GM12878 (cell line): ENCODE data around the gene THBS1. TPM values are rescaled to one million over a fixed set of nuclear protein-coding genes. Genes with fewer than 3 reads are reported as not detected.

Source experiments
- ATAC-seq: fragments of 200-7000 bp; cut with Tn5 transposase; 3 replicates; pipeline ENCODE4 v1.9.1; 2020; ENCODE audit warnings: mild to moderate bottlenecking, moderate library complexity
- BruUV-seq: library from RNA; stranded (reverse); fragments of 400-500 nt; replicated peaks from 2 replicates; lab custom pipeline; 2021; lab: Mats Ljungman, UMichigan
- CTCF ChIA-PET: fragments of 300-600 bp; sonication (Branson Sonifier 250); formaldehyde crosslinking; extraction: SDS; loops from one replicate; lab custom pipeline; 2021; ENCODE audit warnings: inconsistent platforms; lab: Yijun Ruan, JAX
- POLR2A ChIA-PET: fragments of 350-600 bp; formaldehyde crosslinking; extraction: SDS; loops from one replicate; lab custom pipeline; 2021; ENCODE audit warnings: inconsistent platforms; lab: Charles Lee
- RAD21 ChIA-PET: fragments of 300-600 bp; sonication (Branson Sonifier 250); formaldehyde crosslinking; loops from one replicate; lab custom pipeline; 2023; ENCODE audit warnings: antibody characterized with exemption; ENCODE audit not compliant: unreplicated experiment; lab: Charles Lee
- SMC1A ChIA-PET: fragments of 300-600 bp; sonication (Branson Sonifier 250); formaldehyde crosslinking; loops from one replicate; lab custom pipeline; 2023; ENCODE audit not compliant: unreplicated experiment, uncharacterized antibody; lab: Charles Lee
- DNase-seq: peaks from one replicate; pipeline ENCODE4 v3.0.0-alpha.2; 2011; ENCODE audit warnings: low read depth, low spot score
- FAIRE-seq: peaks from 3 replicates; lab custom pipeline; 2011; peaks lifted over from hg19 to GRCh38; lab: Jason Lieb, UNC
- H2AFZ ChIP-seq: 2 replicates; pipeline ENCODE4 v1.6.0; 2011; ENCODE audit warnings: low read depth, low read length, control low read depth; ENCODE audit not compliant: control insufficient read depth
- H3K27ac ChIP-seq: 2 replicates; pipeline ENCODE4 v1.5.1; 2011; ENCODE audit warnings: control low read depth; ENCODE audit not compliant: control insufficient read depth, insufficient read depth
- H3K27me3 ChIP-seq, 2 experiments: replicated peaks in 1 of 2; 2 replicates each; pipeline versions ENCODE4 v1.6.0 to v1.6.1; 2011; ENCODE audit warnings: low read length in 1 of 2; ENCODE audit not compliant: control insufficient read depth in 2 of 2, insufficient read depth in 2 of 2
- H3K36me3 ChIP-seq, 2 experiments: 2 replicates each; pipeline ENCODE4 v1.5.1; 2011; ENCODE audit warnings: low read length in 1 of 2; ENCODE audit not compliant: control insufficient read depth in 2 of 2, insufficient read depth in 2 of 2
- H3K4me1 ChIP-seq: 2 replicates; pipeline ENCODE4 v1.6.1; 2011; ENCODE audit warnings: mild to moderate bottlenecking, low read length, moderate library complexity, mixed read lengths; ENCODE audit not compliant: control insufficient read depth, insufficient read depth
- H3K4me2 ChIP-seq: 2 replicates; pipeline ENCODE4 v1.6.0; 2011; ENCODE audit warnings: control low read depth; ENCODE audit not compliant: control insufficient read depth, insufficient read depth
- H3K4me3 ChIP-seq: fragments of 200-600 bp; sonication (generic); 2 replicates; pipeline ENCODE4 v1.5.1; 2016
- H3K79me2 ChIP-seq: 2 replicates; pipeline ENCODE4 v1.6.0; 2011; ENCODE audit warnings: low read length; ENCODE audit not compliant: control insufficient read depth, insufficient read depth
- H3K9ac ChIP-seq: 2 replicates; pipeline ENCODE4 v1.8.0; 2011; ENCODE audit warnings: low read length, control low read depth, mixed read lengths; ENCODE audit not compliant: control insufficient read depth, insufficient read depth
- H3K9me3 ChIP-seq: replicated peaks from 3 replicates; pipeline ENCODE4 v1.5.1; 2011; ENCODE audit warnings: mild to moderate bottlenecking, low read length; ENCODE audit not compliant: control insufficient read depth, insufficient read depth
- H4K20me1 ChIP-seq: 2 replicates; pipeline ENCODE4 v1.6.0; 2011; ENCODE audit not compliant: control insufficient read depth, insufficient read depth
- CBFB ChIP-seq: IDR thresholded peaks from 2 replicates; pipeline ENCODE4 v1.6.1; 2016; ENCODE audit warnings: antibody characterized with exemption, low read depth
- CBX3 ChIP-seq: fragments of 200-600 bp; sonication (generic); IDR thresholded peaks from 2 replicates; pipeline ENCODE4 v1.6.1; 2016; ENCODE audit warnings: low read depth, borderline replicate concordance
- CBX5 ChIP-seq: sonication (generic); IDR thresholded peaks from 2 replicates; pipeline ENCODE4 v1.6.1; 2016; ENCODE audit warnings: low read depth, moderate library complexity, mild to moderate bottlenecking, inconsistent platforms
- IKZF1 ChIP-seq: fragments of 450-650 bp; conservative IDR thresholded peaks from 2 replicates; pipeline ENCODE4 v1.6.1; 2017; ENCODE audit warnings: antibody characterized with exemption, mild to moderate bottlenecking
- IRF4 ChIP-seq: IDR thresholded peaks from 2 replicates; pipeline ENCODE4 v1.6.1; 2011; ENCODE audit warnings: low read depth, low read length
- KAT2A ChIP-seq: conservative IDR thresholded peaks from 2 replicates; pipeline ENCODE4 v1.6.1; 2011; ENCODE audit warnings: low read depth, low read length; ENCODE audit not compliant: control insufficient read depth
- MEF2A ChIP-seq: IDR thresholded peaks from 2 replicates; pipeline ENCODE4 v1.6.1; 2011; ENCODE audit warnings: low read depth, mild to moderate bottlenecking, low read length, moderate library complexity; ENCODE audit not compliant: insufficient read depth
- MTA2 ChIP-seq: fragments of 450-650 bp; IDR thresholded peaks from 2 replicates; pipeline ENCODE4 v1.6.1; 2016; ENCODE audit warnings: low read depth, mild to moderate bottlenecking, moderate library complexity
- NBN ChIP-seq: fragments of 450-650 bp; IDR thresholded peaks from 2 replicates; pipeline ENCODE4 v1.6.1; 2016
- NFYA ChIP-seq: IDR thresholded peaks from 2 replicates; pipeline ENCODE4 v1.6.1; 2011; ENCODE audit warnings: low read depth, mild to moderate bottlenecking, low read length, improper control_type of control experiment, borderline replicate concordance
- RAD51 ChIP-seq: fragments of 450-650 bp; IDR thresholded peaks from 2 replicates; pipeline ENCODE4 v1.6.1; 2016; ENCODE audit warnings: moderate library complexity, mild to moderate bottlenecking, inconsistent platforms
- SMARCA5 ChIP-seq: fragments of 450-650 bp; IDR thresholded peaks from 2 replicates; pipeline ENCODE4 v1.6.1; 2017; ENCODE audit warnings: mild to moderate bottlenecking
- USF1 ChIP-seq: IDR thresholded peaks from 2 replicates; pipeline ENCODE4 v1.6.1; 2011; ENCODE audit warnings: borderline replicate concordance, low read depth, mild to moderate bottlenecking, moderate library complexity, mixed read lengths, low read length; ENCODE audit not compliant: insufficient read depth; ENCODE audit errors: extremely low read length
- WGBS: methylation state at CpG from one replicate; pipeline ENCODE4 v1.1.6; 2016; ENCODE audit warnings: low lambda C conversion rate; ENCODE audit not compliant: insufficient replicate concordance, insufficient coverage; ENCODE audit errors: missing lambda C conversion rate; 5-methylcytosine and 5-hydroxymethylcytosine counted together
- in situ Hi-C: fragments of 300-500 bp; cut with MboI; formaldehyde crosslinking; loops from 9 replicates; pipeline ENCODE4 v1.14.3; 2018; ENCODE audit warnings: mixed read lengths
- intact Hi-C: fragments of 100-400 bp; cut with micrococcal nuclease; formaldehyde crosslinking; loops from one replicate; pipeline ENCODE4 v1.14.2; 2022; ENCODE audit not compliant: unreplicated experiment
- polyA plus RNA-seq, 11 experiments: library from polyadenylated mRNA; depleted of rRNA in 4 of 11; unstranded in 6 of 11; stranded (reverse) in 5 of 11; fragments of >200 nt; fragmentation: Nextera tagmentation in 4 of 11; fragmentation: Illumina TruSeq in 1 of 11; extraction: Ambion mirVana in 4 of 11; extraction: Trizol in 1 of 11; gene quantifications; 1 replicate in 1 of 11; 2 replicates in 10 of 11; pipeline versions ENCODE4 v1.2.1 to v1.2.3, GENCODE V29; 2011 to 2016; ENCODE audit warnings: inconsistent platforms in 2 of 11, missing spikeins in 2 of 11, low read depth in 1 of 11
- total RNA-seq, 4 experiments: library from RNA; depleted of rRNA in 3 of 4; stranded (reverse); fragments of >200 nt in 3 of 4; fragmentation: Illumina TruSeq in 1 of 4; extraction: Trizol in 1 of 4; gene quantifications; 2 replicates each; pipeline versions ENCODE4 v1.2.1 to v1.2.3, GENCODE V29; 2013 to 2021
- TF ChIP-seq, protein P1 (sequence below): IDR thresholded peaks from 2 replicates; pipeline ENCODE4 v1.6.1; 2012; ENCODE audit warnings: improper control_type of control experiment, low read depth, low read length; ENCODE audit not compliant: insufficient replicate concordance

THBS1 gene
- total and polyA plus RNA-seq, 10 of the 15 experiments (the other 5 are each of a cell fraction or from before 2014, with no cell fraction given) = under 0.01 to 1.5 (median 0.23) TPM; not detected in 3

- TF ChIP-seq CBX3 = no peak
- no peak for TF ChIP-seq IRF4
- TF ChIP-seq SMARCA5 = no peak
- no peak for TF ChIP-seq IKZF1
- TF ChIP-seq MTA2 = no peak
- TF ChIP-seq USF1 = no peak
- TF ChIP-seq CBX5 = no peak
Observed at GRCh38 chr15:39589815-39590644, 9.2 kb downstream of the THBS1 start (continued).

- Histone ChIP-seq H3K4me3 (no peak overlapping the region), H4K20me1 (no peaks in the 10 kb centered on the region), H3K4me1 (no peaks in the 10 kb centered on the region), H3K27me3 (no peaks in the 10 kb centered on the region; a peak in 1 of 4 replicates), H3K9me3 (no peaks in the 10 kb centered on the region), H3K79me2 (no peaks in the 10 kb centered on the region), H2AFZ (no peak overlapping the region), H3K9ac (no peak overlapping the region), H3K4me2 (no peak overlapping the region), H3K36me3 (no peaks in the 10 kb centered on the region), H3K27ac (no peak overlapping the region)
- ATAC-seq (no peak), FAIRE-seq (no peak), DNase-seq (no peak)
- WGBS = 32% methylated on average over 11 of the region's 11 CpGs
- ChIA-PET RAD21 (interaction anchor here (1.0 to 1.3 kb wide), 2 partner anchors 94 to 166 kb away, joined by 3 to 5 read pairs; no protein-coding TSS in a partner anchor), SMC1A (interaction anchor here (1.2 kb wide), 3 partner anchors 20 to 166 kb away, joined by 3 to 6 read pairs (median 4); no protein-coding TSS in a partner anchor), POLR2A (no interaction called here), CTCF (interaction anchor here (0.7 to 2.2 kb wide), 3 partner anchors 11 to 282 kb away, joined by 4 to 15 read pairs (median 7); no protein-coding TSS in a partner anchor)
- in situ Hi-C loops (loop anchor here (25.0 kb wide), 1 partner anchor 779 kb away; no protein-coding TSS in a partner anchor), intact Hi-C loops (no loop called here)
- no TSS peak for BruUV-seq
- no peak for TF ChIP-seq NBN
- no peak for TF ChIP-seq MEF2A
- no peak for TF ChIP-seq RAD51
- TF ChIP-seq, protein P1, sequence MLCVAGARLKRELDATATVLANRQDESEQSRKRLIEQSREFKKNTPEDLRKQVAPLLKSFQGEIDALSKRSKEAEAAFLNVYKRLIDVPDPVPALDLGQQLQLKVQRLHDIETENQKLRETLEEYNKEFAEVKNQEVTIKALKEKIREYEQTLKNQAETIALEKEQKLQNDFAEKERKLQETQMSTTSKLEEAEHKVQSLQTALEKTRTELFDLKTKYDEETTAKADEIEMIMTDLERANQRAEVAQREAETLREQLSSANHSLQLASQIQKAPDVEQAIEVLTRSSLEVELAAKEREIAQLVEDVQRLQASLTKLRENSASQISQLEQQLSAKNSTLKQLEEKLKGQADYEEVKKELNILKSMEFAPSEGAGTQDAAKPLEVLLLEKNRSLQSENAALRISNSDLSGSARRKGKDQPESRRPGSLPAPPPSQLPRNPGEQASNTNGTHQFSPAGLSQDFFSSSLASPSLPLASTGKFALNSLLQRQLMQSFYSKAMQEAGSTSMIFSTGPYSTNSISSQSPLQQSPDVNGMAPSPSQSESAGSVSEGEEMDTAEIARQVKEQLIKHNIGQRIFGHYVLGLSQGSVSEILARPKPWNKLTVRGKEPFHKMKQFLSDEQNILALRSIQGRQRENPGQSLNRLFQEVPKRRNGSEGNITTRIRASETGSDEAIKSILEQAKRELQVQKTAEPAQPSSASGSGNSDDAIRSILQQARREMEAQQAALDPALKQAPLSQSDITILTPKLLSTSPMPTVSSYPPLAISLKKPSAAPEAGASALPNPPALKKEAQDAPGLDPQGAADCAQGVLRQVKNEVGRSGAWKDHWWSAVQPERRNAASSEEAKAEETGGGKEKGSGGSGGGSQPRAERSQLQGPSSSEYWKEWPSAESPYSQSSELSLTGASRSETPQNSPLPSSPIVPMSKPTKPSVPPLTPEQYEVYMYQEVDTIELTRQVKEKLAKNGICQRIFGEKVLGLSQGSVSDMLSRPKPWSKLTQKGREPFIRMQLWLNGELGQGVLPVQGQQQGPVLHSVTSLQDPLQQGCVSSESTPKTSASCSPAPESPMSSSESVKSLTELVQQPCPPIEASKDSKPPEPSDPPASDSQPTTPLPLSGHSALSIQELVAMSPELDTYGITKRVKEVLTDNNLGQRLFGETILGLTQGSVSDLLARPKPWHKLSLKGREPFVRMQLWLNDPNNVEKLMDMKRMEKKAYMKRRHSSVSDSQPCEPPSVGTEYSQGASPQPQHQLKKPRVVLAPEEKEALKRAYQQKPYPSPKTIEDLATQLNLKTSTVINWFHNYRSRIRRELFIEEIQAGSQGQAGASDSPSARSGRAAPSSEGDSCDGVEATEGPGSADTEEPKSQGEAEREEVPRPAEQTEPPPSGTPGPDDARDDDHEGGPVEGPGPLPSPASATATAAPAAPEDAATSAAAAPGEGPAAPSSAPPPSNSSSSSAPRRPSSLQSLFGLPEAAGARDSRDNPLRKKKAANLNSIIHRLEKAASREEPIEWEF = no peak
- TF ChIP-seq KAT2A = no peak
- no peak for TF ChIP-seq NFYA
- TF ChIP-seq CBFB = no peak
Observed at GRCh38 chr15:39591141-39591895, 10.4 kb downstream of the THBS1 start.
